ENCODE measurements around the gene S1PR3.

S1PR3 gene

DNA sequence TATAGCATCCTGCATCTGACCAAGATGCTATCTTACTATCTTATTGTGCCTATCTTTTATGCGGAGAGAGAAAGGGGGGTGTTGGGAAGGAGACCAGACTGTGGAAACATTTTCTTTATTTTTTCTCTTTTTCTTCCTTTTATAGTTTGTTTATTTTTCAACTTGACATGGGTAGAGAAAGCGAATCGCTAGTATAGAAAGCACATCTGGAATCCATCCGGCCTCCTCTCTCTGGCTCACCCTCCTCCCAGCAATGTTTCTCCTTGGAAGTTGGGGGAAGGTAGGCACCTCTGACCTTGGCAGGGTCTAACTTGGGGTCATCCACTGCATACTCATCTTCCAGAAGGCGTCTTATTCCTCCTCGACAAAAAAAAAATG lies 3.9 kb downstream of the S1PR3 start:
- peaks cover 13% of the 10 kb centered on the region for H3K27me3 ChIP-seq (ENCODE audit: control insufficient read depth, insufficient read depth, low read length)
- H3K4me3 ChIP-seq (ENCODE audit: low read length): no peak overlapping the region
- H3K36me3 ChIP-seq (ENCODE audit: control insufficient read depth, low read depth, low read length): peaks cover 4% of the 10 kb centered on the region
- no peak overlapping the region for H3K9ac ChIP-seq (ENCODE audit: low read length)
- peaks cover 9% of the 10 kb centered on the region for H3K4me1 ChIP-seq (ENCODE audit: control insufficient read depth, low read depth, low read length)
- H3K27ac ChIP-seq (ENCODE audit: low read length): no peak overlapping the region
- H3K9me3 ChIP-seq (ENCODE audit: control insufficient read depth, low read depth, low read length): no peaks in the 10 kb centered on the region

DNA sequence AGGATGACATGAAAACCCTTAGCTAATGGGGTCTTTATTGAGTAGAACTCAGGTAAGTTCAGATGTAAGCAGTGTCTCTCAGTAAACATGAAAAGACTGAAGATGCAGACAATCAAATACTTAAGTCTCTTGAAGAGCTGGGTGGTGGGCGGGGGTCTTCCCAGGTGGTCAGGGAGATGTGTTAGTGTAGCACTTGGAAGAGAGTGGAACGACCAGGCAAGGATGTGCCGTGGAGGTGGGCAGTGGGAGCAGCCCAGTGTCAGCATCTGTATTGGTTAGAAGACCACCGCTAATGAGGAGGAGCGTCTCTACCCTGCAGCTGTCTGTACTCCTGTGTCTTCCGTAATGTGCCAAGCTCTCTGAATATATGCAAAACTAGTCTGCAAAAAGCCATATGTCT lies 4.4 kb downstream of the S1PR3 start:
- Histone ChIP-seq H3K27me3 (ENCODE audit: control insufficient read depth, insufficient read depth, low read length) (peaks cover 13% of the 10 kb centered on the region), H3K36me3 (ENCODE audit: control insufficient read depth, low read depth, low read length) (peaks cover 4% of the 10 kb centered on the region), H3K4me1 (ENCODE audit: control insufficient read depth, low read depth, low read length) (peaks cover 9% of the 10 kb centered on the region), H3K9me3 (ENCODE audit: control insufficient read depth, low read depth, low read length) (no peaks in the 10 kb centered on the region), H3K9ac (ENCODE audit: low read length) (no peak overlapping the region), H3K27ac (ENCODE audit: low read length) (no peak overlapping the region), H3K4me3 (ENCODE audit: low read length) (no peak overlapping the region)

DNA sequence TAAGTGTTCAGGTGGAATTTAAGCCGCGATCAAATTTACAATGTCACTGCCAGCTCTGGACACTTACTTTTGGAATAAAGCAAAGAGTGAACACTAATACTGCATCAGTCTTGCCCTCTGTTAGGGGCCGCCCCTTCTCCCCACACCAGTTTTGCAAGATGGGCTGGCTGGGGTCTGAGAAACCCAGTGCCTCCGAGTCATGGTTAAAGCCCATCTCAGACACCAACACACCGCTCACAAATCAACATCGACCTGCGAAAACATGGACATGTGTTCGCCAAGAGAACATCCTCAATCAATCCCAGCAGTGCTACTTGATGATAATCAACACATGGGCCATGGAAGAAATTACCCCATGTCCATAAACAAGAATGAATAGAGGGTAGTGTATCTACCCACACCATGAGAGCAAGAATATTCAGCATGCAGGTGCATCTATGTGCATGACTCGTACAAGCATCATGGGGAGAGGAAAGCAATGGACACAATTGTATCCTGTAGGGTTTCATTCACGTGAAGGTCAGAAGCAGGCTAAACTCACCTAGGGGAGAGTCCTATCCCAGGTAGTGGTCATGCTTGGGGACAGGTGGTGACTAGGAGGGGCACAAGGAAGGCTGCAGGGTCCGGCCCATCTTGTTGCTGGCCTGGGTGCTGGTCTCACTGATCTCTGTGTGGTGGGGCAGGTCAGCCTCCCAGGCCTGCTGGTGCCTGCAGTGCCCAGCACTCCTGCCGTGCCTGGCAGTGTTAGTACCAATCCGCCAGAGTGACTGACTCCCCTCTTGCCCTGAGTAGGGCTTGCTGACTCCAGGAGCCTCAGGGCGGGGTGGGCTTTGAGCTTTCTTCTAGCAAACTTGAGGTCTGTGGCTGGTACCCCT lies 5.0 kb downstream of the S1PR3 start:
- Histone ChIP-seq H3K9me3 (ENCODE audit: control insufficient read depth, low read depth, low read length) (no peaks in the 10 kb centered on the region), H3K36me3 (ENCODE audit: control insufficient read depth, low read depth, low read length) (peaks cover 4% of the 10 kb centered on the region), H3K4me1 (ENCODE audit: control insufficient read depth, low read depth, low read length) (peaks cover 11% of the 10 kb centered on the region), H3K9ac (ENCODE audit: low read length) (no peak overlapping the region), H3K4me3 (ENCODE audit: low read length) (no peak overlapping the region), H3K27ac (ENCODE audit: low read length) (no peak overlapping the region), H3K27me3 (ENCODE audit: control insufficient read depth, insufficient read depth, low read length) (peaks cover 13% of the 10 kb centered on the region)

DNA sequence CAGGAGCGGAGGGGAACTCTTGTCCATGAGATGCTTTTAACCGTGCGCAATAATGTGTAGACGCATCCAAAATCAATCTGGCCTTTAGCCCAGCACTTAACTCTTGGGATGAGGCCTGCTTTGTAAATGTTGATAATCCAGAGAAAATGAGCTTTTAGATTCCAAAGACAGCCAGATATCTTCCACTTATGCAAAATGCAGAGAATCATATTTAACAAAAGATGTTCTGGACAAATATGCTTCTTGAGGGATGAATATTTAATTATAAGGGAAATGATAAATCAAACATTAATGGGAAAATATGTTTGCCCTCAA lies 5.6 kb downstream of the S1PR3 start:
- H3K4me1 ChIP-seq (ENCODE audit: control insufficient read depth, low read depth, low read length): peaks cover 10% of the 10 kb centered on the region
- peaks cover 4% of the 10 kb centered on the region for H3K36me3 ChIP-seq (ENCODE audit: control insufficient read depth, low read depth, low read length)
- H3K4me3 ChIP-seq (ENCODE audit: low read length): no peak overlapping the region
- no peaks in the 10 kb centered on the region for H3K9me3 ChIP-seq (ENCODE audit: control insufficient read depth, low read depth, low read length)
- no peak overlapping the region for H3K27ac ChIP-seq (ENCODE audit: low read length)
- no peak overlapping the region for H3K9ac ChIP-seq (ENCODE audit: low read length)
- peaks cover 11% of the 10 kb centered on the region for H3K27me3 ChIP-seq (ENCODE audit: control insufficient read depth, insufficient read depth, low read length)

DNA sequence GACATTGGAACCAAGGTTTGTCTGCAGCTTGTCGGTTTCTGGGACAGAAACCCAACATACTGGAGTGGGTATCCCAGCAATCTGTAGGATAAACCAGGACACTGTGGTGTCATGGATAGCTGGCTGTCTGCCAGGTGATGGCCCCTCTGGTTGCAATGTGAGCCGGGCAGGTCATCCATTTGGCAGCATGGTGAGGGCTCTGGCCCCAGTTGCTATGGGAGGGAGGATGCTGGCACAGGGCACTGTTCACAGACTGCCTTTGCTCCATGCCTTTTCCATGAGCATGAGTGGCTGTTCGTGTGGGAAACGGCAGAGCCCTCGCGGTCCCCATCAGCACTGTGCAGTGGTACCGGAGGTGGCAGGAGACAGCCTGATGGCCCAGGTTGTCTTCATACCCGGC lies 6.4 kb downstream of the S1PR3 start:
- peaks cover 4% of the 10 kb centered on the region for H3K36me3 ChIP-seq (ENCODE audit: control insufficient read depth, low read depth, low read length)
- no peaks in the 10 kb centered on the region for H3K9me3 ChIP-seq (ENCODE audit: control insufficient read depth, low read depth, low read length)
- no peak overlapping the region for H3K9ac ChIP-seq (ENCODE audit: low read length)
- H3K27me3 ChIP-seq (ENCODE audit: control insufficient read depth, insufficient read depth, low read length): peaks cover 4% of the 10 kb centered on the region
- no peak overlapping the region for H3K4me3 ChIP-seq (ENCODE audit: low read length)
- H3K27ac ChIP-seq (ENCODE audit: low read length): no peak overlapping the region
- H3K4me1 ChIP-seq (ENCODE audit: control insufficient read depth, low read depth, low read length): peaks cover 4% of the 10 kb centered on the region

DNA sequence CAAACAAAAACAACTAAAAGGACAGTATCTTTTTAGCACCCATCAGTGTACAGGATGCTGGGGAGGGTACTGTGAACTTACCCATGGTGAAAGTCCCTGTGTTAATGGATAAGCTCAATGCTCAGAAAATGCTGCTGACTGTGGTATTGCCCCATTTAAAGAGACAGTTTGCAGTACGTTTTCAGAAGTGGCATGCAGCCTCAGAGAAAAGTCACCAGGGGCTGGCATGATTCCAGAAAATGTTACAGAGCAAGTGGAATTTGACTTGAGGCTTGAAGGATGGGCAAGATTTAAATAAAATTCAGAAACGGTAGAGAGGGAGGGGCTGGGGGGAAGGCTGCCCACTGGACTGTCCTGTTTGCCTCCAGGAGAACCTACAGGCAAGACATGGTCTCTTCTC lies 7.2 kb downstream of the S1PR3 start:
- no peaks in the 10 kb centered on the region for H3K27me3 ChIP-seq (ENCODE audit: control insufficient read depth, insufficient read depth, low read length)
- no peak overlapping the region for H3K4me3 ChIP-seq (ENCODE audit: low read length)
- no peak overlapping the region for H3K27ac ChIP-seq (ENCODE audit: low read length)
- peaks cover 4% of the 10 kb centered on the region for H3K4me1 ChIP-seq (ENCODE audit: control insufficient read depth, low read depth, low read length)
- peaks cover 4% of the 10 kb centered on the region for H3K36me3 ChIP-seq (ENCODE audit: control insufficient read depth, low read depth, low read length)
- no peaks in the 10 kb centered on the region for H3K9me3 ChIP-seq (ENCODE audit: control insufficient read depth, low read depth, low read length)
- H3K9ac ChIP-seq (ENCODE audit: low read length): no peak overlapping the region

DNA sequence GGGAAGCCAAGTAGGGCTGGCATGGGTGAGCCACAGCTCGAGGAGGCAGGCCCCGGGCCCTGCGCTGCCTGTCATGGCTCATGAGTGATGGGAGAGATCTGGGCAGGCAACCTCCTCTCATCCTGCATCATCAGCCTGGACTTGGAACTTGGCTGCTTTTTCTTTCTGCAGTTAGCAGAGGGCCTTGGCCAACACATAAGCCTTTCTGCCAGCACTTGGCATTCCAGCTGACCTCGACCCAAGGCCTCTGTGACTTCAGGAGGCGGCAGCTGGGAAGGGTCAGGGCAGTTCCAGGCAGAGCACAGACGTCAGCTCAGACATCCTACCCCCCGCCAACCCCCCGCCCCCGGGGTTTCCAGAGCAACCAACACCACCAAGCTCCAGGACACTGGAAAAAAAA lies 7.6 kb downstream of the S1PR3 start:
- H3K27me3 ChIP-seq (ENCODE audit: control insufficient read depth, insufficient read depth, low read length): no peaks in the 10 kb centered on the region
- no peaks in the 10 kb centered on the region for H3K9me3 ChIP-seq (ENCODE audit: control insufficient read depth, low read depth, low read length)
- H3K4me1 ChIP-seq (ENCODE audit: control insufficient read depth, low read depth, low read length): peaks cover 4% of the 10 kb centered on the region
- H3K36me3 ChIP-seq (ENCODE audit: control insufficient read depth, low read depth, low read length): peaks cover 4% of the 10 kb centered on the region
- H3K9ac ChIP-seq (ENCODE audit: low read length): no peak overlapping the region
- no peak overlapping the region for H3K4me3 ChIP-seq (ENCODE audit: low read length)
- no peak overlapping the region for H3K27ac ChIP-seq (ENCODE audit: low read length)

DNA sequence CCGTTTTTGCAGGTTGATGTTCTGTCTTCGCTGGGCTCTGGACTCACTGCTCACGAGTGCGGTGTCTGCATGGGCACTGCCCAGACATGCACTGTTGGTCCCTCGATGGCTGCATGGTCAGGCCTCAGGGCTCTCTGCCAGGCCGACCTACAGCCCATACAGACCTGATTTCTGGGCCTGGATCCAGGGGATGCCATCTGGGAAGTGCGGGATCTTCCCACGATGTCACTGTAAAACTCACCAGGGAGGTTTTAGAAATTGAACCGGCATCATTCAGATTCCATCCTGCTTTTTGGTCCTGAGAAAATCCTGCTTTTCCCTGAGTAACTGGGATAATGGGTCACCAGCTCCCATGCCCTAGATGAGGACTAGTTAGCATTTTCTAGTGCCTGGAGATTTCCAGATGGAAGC lies 9.1 kb downstream of the S1PR3 start:
- H3K27me3 ChIP-seq (ENCODE audit: control insufficient read depth, insufficient read depth, low read length): no peaks in the 10 kb centered on the region
- peaks cover 4% of the 10 kb centered on the region for H3K36me3 ChIP-seq (ENCODE audit: control insufficient read depth, low read depth, low read length)
- H3K4me3 ChIP-seq (ENCODE audit: low read length): peak overlapping the region; percentile 15
- peaks cover 4% of the 10 kb centered on the region for H3K4me1 ChIP-seq (ENCODE audit: control insufficient read depth, low read depth, low read length)
- no peak overlapping the region for H3K9ac ChIP-seq (ENCODE audit: low read length)
- no peak overlapping the region for H3K27ac ChIP-seq (ENCODE audit: low read length)
- H3K9me3 ChIP-seq (ENCODE audit: control insufficient read depth, low read depth, low read length): no peaks in the 10 kb centered on the region

DNA sequence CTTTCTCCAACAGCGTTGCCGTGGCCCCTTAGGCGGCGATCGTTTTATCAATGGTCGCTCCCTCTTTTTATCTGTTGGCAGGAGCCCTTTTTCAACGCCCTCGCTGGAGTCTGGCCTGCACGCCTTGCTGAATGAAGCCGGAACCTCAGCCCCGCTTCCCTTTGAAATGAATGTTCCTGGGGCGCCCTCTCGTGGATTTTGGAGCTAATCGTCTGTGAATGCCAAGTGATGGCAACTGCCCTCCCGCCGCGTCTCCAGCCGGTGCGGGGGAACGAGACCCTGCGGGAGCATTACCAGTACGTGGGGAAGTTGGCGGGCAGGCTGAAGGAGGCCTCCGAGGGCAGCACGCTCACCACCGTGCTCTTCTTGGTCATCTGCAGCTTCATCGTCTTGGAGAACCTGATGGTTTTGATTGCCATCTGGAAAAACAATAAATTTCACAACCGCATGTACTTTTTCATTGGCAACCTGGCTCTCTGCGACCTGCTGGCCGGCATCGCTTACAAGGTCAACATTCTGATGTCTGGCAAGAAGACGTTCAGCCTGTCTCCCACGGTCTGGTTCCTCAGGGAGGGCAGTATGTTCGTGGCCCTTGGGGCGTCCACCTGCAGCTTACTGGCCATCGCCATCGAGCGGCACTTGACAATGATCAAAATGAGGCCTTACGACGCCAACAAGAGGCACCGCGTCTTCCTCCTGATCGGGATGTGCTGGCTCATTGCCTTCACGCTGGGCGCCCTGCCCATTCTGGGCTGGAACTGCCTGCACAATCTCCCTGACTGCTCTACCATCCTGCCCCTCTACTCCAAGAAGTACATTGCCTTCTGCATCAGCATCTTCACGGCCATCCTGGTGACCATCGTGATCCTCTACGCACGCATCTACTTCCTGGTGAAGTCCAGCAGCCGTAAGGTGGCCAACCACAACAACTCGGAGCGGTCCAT lies 10.0 kb downstream of the S1PR3 start:
- Histone ChIP-seq H3K9me3 (ENCODE audit: control insufficient read depth, low read depth, low read length) (no peaks in the 10 kb centered on the region), H3K36me3 (ENCODE audit: control insufficient read depth, low read depth, low read length) (no peaks in the 10 kb centered on the region), H3K4me1 (ENCODE audit: control insufficient read depth, low read depth, low read length) (peaks cover 4% of the 10 kb centered on the region), H3K9ac (ENCODE audit: low read length) (no peak overlapping the region), H3K27ac (ENCODE audit: low read length) (no peak overlapping the region), H3K27me3 (ENCODE audit: control insufficient read depth, insufficient read depth, low read length) (no peaks in the 10 kb centered on the region), H3K4me3 (ENCODE audit: low read length) (peak overlapping the region; percentile 15)

DNA sequence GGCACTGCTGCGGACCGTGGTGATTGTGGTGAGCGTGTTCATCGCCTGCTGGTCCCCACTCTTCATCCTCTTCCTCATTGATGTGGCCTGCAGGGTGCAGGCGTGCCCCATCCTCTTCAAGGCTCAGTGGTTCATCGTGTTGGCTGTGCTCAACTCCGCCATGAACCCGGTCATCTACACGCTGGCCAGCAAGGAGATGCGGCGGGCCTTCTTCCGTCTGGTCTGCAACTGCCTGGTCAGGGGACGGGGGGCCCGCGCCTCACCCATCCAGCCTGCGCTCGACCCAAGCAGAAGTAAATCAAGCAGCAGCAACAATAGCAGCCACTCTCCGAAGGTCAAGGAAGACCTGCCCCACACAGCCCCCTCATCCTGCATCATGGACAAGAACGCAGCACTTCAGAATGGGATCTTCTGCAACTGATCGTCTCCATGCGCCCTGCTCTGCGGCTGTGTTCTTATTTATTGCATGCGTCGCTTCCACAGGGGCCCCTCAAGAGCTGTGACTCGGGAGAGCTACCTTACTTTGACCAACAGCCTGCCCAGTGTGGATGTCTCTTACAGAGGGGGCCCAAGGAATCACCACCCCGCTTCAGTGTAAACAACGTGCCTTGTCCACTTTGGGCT lies 10.8 kb downstream of the S1PR3 start:
- Histone ChIP-seq H3K36me3 (ENCODE audit: control insufficient read depth, low read depth, low read length) (no peaks in the 10 kb centered on the region), H3K4me1 (ENCODE audit: control insufficient read depth, low read depth, low read length) (peaks cover 4% of the 10 kb centered on the region), H3K9ac (ENCODE audit: low read length) (no peak overlapping the region), H3K4me3 (ENCODE audit: low read length) (no peak overlapping the region), H3K27me3 (ENCODE audit: control insufficient read depth, insufficient read depth, low read length) (no peaks in the 10 kb centered on the region), H3K9me3 (ENCODE audit: control insufficient read depth, low read depth, low read length) (no peaks in the 10 kb centered on the region), H3K27ac (ENCODE audit: low read length) (no peak overlapping the region)

DNA sequence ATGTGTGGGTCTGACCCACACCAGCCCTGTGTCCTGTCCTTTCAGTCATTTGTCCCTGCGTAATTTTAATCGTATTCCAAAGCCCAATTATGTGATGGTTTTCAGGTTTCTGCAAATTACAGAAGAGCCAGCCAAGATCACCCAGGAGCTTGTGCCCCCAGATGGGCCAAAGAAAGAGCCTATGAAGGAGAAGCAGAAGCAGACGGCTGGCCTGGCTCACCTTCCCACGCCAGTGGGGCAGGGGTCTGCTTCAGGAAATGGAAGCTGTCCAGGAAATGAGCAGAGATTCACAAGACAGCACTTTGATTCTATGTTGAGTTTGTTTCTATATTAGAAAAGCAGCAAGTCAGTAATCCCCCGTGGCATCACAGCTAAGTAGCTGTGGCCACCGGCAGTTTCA lies 11.7 kb downstream of the S1PR3 start:
- Histone ChIP-seq H3K27ac (ENCODE audit: low read length) (no peak overlapping the region), H3K9me3 (ENCODE audit: control insufficient read depth, low read depth, low read length) (no peaks in the 10 kb centered on the region), H3K27me3 (ENCODE audit: control insufficient read depth, insufficient read depth, low read length) (no peaks in the 10 kb centered on the region), H3K36me3 (ENCODE audit: control insufficient read depth, low read depth, low read length) (no peaks in the 10 kb centered on the region), H3K4me3 (ENCODE audit: low read length) (no peak overlapping the region), H3K9ac (ENCODE audit: low read length) (no peak overlapping the region), H3K4me1 (ENCODE audit: control insufficient read depth, low read depth, low read length) (peaks cover 10% of the 10 kb centered on the region)
